ENCODE results near the gene TDRD3. TPM values are rescaled to one million over a fixed set of nuclear protein-coding genes. Genes with fewer than 3 reads are reported as not detected.

The TDRD3 gene
- total RNA-seq, 2 experiments from 2014 or later: 22.4 to 27.2 TPM

DNA sequence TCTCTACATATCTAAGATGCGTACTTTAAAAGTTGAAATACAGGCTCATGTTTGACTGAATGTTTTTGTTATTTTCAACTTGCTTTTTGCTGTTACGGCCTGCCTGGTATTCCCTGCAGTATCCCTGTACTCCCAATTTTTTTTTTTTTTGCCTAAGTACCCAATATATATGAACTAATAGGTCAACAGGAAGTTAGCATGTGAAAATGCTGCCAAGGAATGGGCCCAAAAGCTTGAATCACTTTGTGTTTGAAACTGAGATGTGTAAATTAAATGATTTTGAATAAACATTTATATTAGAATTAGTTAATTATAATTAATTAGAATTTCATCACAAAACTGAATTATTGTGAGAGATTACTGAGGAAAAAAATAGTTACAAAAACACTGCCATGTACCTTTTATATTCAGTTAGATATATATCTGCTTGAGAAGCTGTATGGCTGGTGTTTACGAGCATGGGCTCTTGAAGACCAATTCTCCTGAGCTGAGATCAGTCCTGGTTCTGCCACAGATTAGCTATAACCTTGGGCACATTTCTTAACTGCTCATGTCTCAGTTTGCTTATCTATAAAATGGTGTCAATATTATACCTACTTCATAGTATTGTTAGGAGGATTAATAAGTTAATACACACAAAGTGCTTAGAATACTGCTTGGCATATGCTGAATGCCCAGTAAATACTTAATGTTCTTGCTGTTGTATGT, 16.0 kb downstream of the TDRD3 start:
- Histone ChIP-seq H3K27ac (ENCODE audit: low read depth in 1 of 2, low read length in 2 of 2) (no peak overlapping the region), H3K4me1 (ENCODE audit: insufficient read depth, low read length) (peaks cover 10% of the 10 kb centered on the region), H3K36me3 (ENCODE audit: insufficient read depth, low read length) (no peaks in the 10 kb centered on the region), H3K27me3 (ENCODE audit: control insufficient read depth in 1 of 2, insufficient read depth in 2 of 2, low read length in 2 of 2) (no peaks in the 10 kb centered on the region), H3K9me3 (ENCODE audit: control insufficient read depth in 1 of 2, insufficient read depth in 1 of 2, low read length in 2 of 2) (no peaks in the 10 kb centered on the region), H3K4me3 (ENCODE audit: low read length) (no peak overlapping the region)
- H3K9me3 Mint-ChIP-seq: no peaks in the 10 kb centered on the region
- H3K36me3 Mint-ChIP-seq (ENCODE audit: low read depth): peaks cover 2% of the 10 kb centered on the region
- intact Hi-C loops (cut with DNase I, micrococcal nuclease): no loop called here
- no peak overlapping the region for H3K27ac Mint-ChIP-seq
- ChIA-PET CTCF (no interaction called here), POLR2A (interaction anchor here (2.5 kb wide), 1 partner anchor 16 kb away, joined by 14 read pairs; the partner anchor contains the start of gene TDRD3)
- ATAC-seq (ENCODE audit: poor library complexity) (no peak), DNase-seq (no peak)
- H3K4me1 Mint-ChIP-seq (ENCODE audit: low read depth): peaks cover 70% of the 10 kb centered on the region
- H3K27me3 Mint-ChIP-seq: no peaks in the 10 kb centered on the region
- H3K4me3 Mint-ChIP-seq: no peak overlapping the region
- TF ChIP-seq, protein P1, sequence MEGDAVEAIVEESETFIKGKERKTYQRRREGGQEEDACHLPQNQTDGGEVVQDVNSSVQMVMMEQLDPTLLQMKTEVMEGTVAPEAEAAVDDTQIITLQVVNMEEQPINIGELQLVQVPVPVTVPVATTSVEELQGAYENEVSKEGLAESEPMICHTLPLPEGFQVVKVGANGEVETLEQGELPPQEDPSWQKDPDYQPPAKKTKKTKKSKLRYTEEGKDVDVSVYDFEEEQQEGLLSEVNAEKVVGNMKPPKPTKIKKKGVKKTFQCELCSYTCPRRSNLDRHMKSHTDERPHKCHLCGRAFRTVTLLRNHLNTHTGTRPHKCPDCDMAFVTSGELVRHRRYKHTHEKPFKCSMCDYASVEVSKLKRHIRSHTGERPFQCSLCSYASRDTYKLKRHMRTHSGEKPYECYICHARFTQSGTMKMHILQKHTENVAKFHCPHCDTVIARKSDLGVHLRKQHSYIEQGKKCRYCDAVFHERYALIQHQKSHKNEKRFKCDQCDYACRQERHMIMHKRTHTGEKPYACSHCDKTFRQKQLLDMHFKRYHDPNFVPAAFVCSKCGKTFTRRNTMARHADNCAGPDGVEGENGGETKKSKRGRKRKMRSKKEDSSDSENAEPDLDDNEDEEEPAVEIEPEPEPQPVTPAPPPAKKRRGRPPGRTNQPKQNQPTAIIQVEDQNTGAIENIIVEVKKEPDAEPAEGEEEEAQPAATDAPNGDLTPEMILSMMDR (IDR thresholded peaks at IDR 0.05): no peak

DNA sequence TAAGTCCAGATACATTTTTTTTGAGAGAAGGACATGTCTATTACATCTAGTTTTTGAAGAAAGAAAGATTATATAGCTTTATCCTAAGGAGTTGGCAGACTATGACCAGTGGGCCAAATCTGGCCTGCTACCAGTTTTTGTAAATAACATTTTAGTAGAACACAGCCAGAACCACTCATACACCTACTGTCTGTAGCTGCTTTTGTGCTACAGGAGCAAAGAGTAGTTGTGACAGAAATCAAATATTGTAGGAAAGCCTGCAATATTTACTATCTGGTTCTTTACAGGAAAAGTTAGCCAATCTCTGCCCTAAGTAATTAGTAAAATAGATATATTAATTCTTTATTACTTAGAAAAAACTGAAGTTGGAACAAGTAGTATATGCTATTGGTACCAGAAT, 17.2 kb downstream of the TDRD3 start:
- POLR2A ChIA-PET: no interaction called here
- peaks cover 4% of the 10 kb centered on the region for H3K4me1 ChIP-seq (ENCODE audit: insufficient read depth, low read length)
- Mint-ChIP-seq H3K9me3 (no peaks in the 10 kb centered on the region), H3K27me3 (no peaks in the 10 kb centered on the region), H3K4me1 (ENCODE audit: low read depth) (peaks cover 67% of the 10 kb centered on the region), H3K27ac (no peak overlapping the region), H3K4me3 (no peak overlapping the region), H3K36me3 (ENCODE audit: low read depth) (peaks cover 4% of the 10 kb centered on the region)
- no peak overlapping the region for H3K27ac ChIP-seq (ENCODE audit: low read depth in 1 of 2, low read length in 2 of 2)
- intact Hi-C loops (cut with DNase I, micrococcal nuclease): no loop called here
- no peak overlapping the region for H3K4me3 ChIP-seq (ENCODE audit: low read length)
- no peaks in the 10 kb centered on the region for H3K36me3 ChIP-seq (ENCODE audit: insufficient read depth, low read length)
- DNase-seq: no peak
- H3K27me3 ChIP-seq (ENCODE audit: control insufficient read depth in 1 of 2, insufficient read depth in 2 of 2, low read length in 2 of 2): no peaks in the 10 kb centered on the region
- ATAC-seq (ENCODE audit: poor library complexity): no peak
- TF ChIP-seq, protein P1 (IDR thresholded peaks at IDR 0.05): no peak
- H3K9me3 ChIP-seq (ENCODE audit: control insufficient read depth in 1 of 2, insufficient read depth in 1 of 2, low read length in 2 of 2): no peaks in the 10 kb centered on the region
- CTCF ChIA-PET: no interaction called here

DNA sequence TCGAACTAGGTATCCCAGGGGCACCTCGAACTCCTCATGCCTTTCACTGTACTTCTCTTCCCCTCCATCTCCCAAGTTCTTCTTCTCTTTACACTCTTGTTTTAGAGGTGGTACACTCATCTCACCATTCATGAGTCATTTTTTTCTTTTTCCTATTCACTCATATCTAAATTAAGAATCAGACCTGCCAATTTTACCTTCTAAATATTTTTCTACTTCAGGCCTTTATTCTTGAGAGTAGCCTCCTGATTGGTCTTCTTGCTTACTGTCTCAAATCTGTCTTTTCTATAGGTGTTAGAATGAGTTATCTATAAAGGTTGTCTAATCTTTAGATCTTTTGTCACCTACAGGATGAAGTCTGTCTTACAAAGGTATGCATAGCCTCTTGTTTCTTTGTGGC, 20.7 kb downstream of the TDRD3 start:
- Histone ChIP-seq H3K27ac (ENCODE audit: low read depth in 1 of 2, low read length in 2 of 2) (no peak overlapping the region), H3K4me1 (ENCODE audit: insufficient read depth, low read length) (no peaks in the 10 kb centered on the region), H3K9me3 (ENCODE audit: control insufficient read depth in 1 of 2, insufficient read depth in 1 of 2, low read length in 2 of 2) (no peaks in the 10 kb centered on the region), H3K4me3 (ENCODE audit: low read length) (no peak overlapping the region), H3K36me3 (ENCODE audit: insufficient read depth, low read length) (no peaks in the 10 kb centered on the region), H3K27me3 (ENCODE audit: control insufficient read depth in 1 of 2, insufficient read depth in 2 of 2, low read length in 2 of 2) (no peaks in the 10 kb centered on the region)
- intact Hi-C loops (cut with DNase I, micrococcal nuclease): no loop called here
- peaks cover 36% of the 10 kb centered on the region for H3K4me1 Mint-ChIP-seq (ENCODE audit: low read depth)
- ChIA-PET CTCF (no interaction called here), POLR2A (no interaction called here)
- H3K9me3 Mint-ChIP-seq: peaks cover 4% of the 10 kb centered on the region
- peaks cover 4% of the 10 kb centered on the region for H3K36me3 Mint-ChIP-seq (ENCODE audit: low read depth)
- TF ChIP-seq, protein P1 (IDR thresholded peaks at IDR 0.05): no peak
- ATAC-seq (ENCODE audit: poor library complexity) (no peak), DNase-seq (no peak)
- no peak overlapping the region for H3K27ac Mint-ChIP-seq
- H3K4me3 Mint-ChIP-seq: no peak overlapping the region
- H3K27me3 Mint-ChIP-seq: no peaks in the 10 kb centered on the region

All from CD4-positive, alpha-beta T cell (primary cell).